Activated naive CD4-positive, alpha-beta T cell treated with anti-CD3 and anti-CD28 coated beads for 36 hours (primary cell): ENCODE results near the gene ZNHIT2. TPM values are rescaled to one million over a fixed set of nuclear protein-coding genes. Genes with fewer than 3 reads are reported as not detected.

Source experiments
- CTCF ChIA-PET: fragments of 350-600 bp; sonication (Branson Sonifier 250); formaldehyde crosslinking; loops from one replicate; lab custom pipeline; 2021; ENCODE audit warnings: antibody characterized with exemption; lab: Charles Lee
- DNase-seq: peaks from one replicate; pipeline ENCODE4 v3.0.0-alpha.2; 2020
- H3K27ac Mint-ChIP-seq: one replicate; pipeline ENCODE4 v1.8.0; 2021; ENCODE audit warnings: mild to moderate bottlenecking, mixed read lengths
- H3K27me3 Mint-ChIP-seq: one replicate; pipeline ENCODE4 v1.8.0; 2021; ENCODE audit warnings: low read depth, mixed read lengths
- H3K36me3 Mint-ChIP-seq: one replicate; pipeline ENCODE4 v1.8.0; 2021; ENCODE audit warnings: low read depth, mixed read lengths
- H3K4me1 Mint-ChIP-seq: one replicate; pipeline ENCODE4 v1.8.0; 2021; ENCODE audit warnings: low read depth, mixed read lengths
- H3K4me3 Mint-ChIP-seq: one replicate; pipeline ENCODE4 v1.8.0; 2021; ENCODE audit warnings: mild to moderate bottlenecking, moderate library complexity, mixed read lengths
- H3K9me3 Mint-ChIP-seq: one replicate; pipeline ENCODE4 v1.8.0; 2021; ENCODE audit warnings: mixed read lengths
- intact Hi-C: fragments of 100-400 bp; cut with micrococcal nuclease; formaldehyde crosslinking; loops from one replicate; pipeline ENCODE4 v1.15.1; 2023
- total RNA-seq, 2 experiments: library from RNA; stranded (reverse); gene quantifications; one replicate each; pipeline ENCODE4 v1.2.3, GENCODE V29; 2021

The ZNHIT2 gene
- total RNA-seq, 2 experiments from 2014 or later: 5.6 to 6.1 TPM

GRCh38 chr11:65115361-65116082 lies 2.0 kb downstream of the ZNHIT2 start:
- Mint-ChIP-seq H3K4me3 (peak overlapping the region; percentile 87), H3K36me3 (peaks cover 23% of the 10 kb centered on the region), H3K27ac (no peak overlapping the region), H3K4me1 (peaks cover 66% of the 10 kb centered on the region), H3K9me3 (no peaks in the 10 kb centered on the region), H3K27me3 (no peaks in the 10 kb centered on the region)
- no peak for DNase-seq
- intact Hi-C loops: loop anchor here (2.0 to 5.0 kb wide), 3 partner anchors 143 to 337 kb away; partner anchors contain the start of genes ATG2A, MAJIN and SF1
- CTCF ChIA-PET: interaction anchor here (0.7 to 2.7 kb wide), 5 partner anchors 20 to 324 kb away, joined by 3 to 14 read pairs (median 3); partner anchors contain the start of gene ARL2

- peaks cover 16% of the 10 kb centered on the region for H3K36me3 Mint-ChIP-seq
- intact Hi-C loops: loop anchor here (5.0 kb wide), 3 partner anchors 142 to 218 kb away; partner anchors contain the start of genes DPF2, MAJIN and POLA2
- DNase-seq: no peak
- H3K27ac Mint-ChIP-seq: no peak overlapping the region
- H3K9me3 Mint-ChIP-seq: no peaks in the 10 kb centered on the region
- peaks cover 64% of the 10 kb centered on the region for H3K4me1 Mint-ChIP-seq
- no peaks in the 10 kb centered on the region for H3K27me3 Mint-ChIP-seq
- CTCF ChIA-PET: interaction anchor here (0.5 to 0.7 kb wide), 3 partner anchors 65 to 597 kb away, joined by 3 read pairs; no protein-coding TSS in a partner anchor
- no peak overlapping the region for H3K4me3 Mint-ChIP-seq
Observed at GRCh38 chr11:65114538-65115171, 2.8 kb downstream of the ZNHIT2 start.

- H3K27ac Mint-ChIP-seq: no peak overlapping the region
- H3K4me1 Mint-ChIP-seq: peaks cover 62% of the 10 kb centered on the region
- intact Hi-C loops: loop anchor here (5.0 kb wide), 2 partner anchors 148 to 218 kb away; partner anchors contain the start of genes DPF2 and POLA2
- H3K27me3 Mint-ChIP-seq: no peaks in the 10 kb centered on the region
- H3K9me3 Mint-ChIP-seq: no peaks in the 10 kb centered on the region
- no peak overlapping the region for H3K4me3 Mint-ChIP-seq
- CTCF ChIA-PET: interaction anchor here (0.5 to 4.1 kb wide), 4 partner anchors 16 to 598 kb away, joined by 3 to 41 read pairs (median 4); partner anchors contain the start of genes SNX15 and VPS51
- H3K36me3 Mint-ChIP-seq: peaks cover 14% of the 10 kb centered on the region
- no peak for DNase-seq
Observed at GRCh38 chr11:65113839-65114238, 3.7 kb downstream of the ZNHIT2 start.

- H3K4me1 Mint-ChIP-seq: peaks cover 57% of the 10 kb centered on the region
- peak overlapping the region; percentile 80 for H3K4me3 Mint-ChIP-seq
- H3K27me3 Mint-ChIP-seq: no peaks in the 10 kb centered on the region
- CTCF ChIA-PET: interaction anchor here (0.6 to 4.1 kb wide), 6 partner anchors 8 to 265 kb away, joined by 3 to 41 read pairs (median 10); partner anchors contain the start of genes FAU, MRPL49, SNX15 and VPS51
- H3K36me3 Mint-ChIP-seq: peaks cover 9% of the 10 kb centered on the region
- H3K27ac Mint-ChIP-seq: peak overlapping the region; percentile 72
- no peaks in the 10 kb centered on the region for H3K9me3 Mint-ChIP-seq
- intact Hi-C loops: loop anchor here (5.0 kb wide), 2 partner anchors 149 to 219 kb away; partner anchors contain the start of genes DPF2 and POLA2
- no peak for DNase-seq
Observed at GRCh38 chr11:65113361-65113756, 4.1 kb downstream of the ZNHIT2 start.

- intact Hi-C loops: loop anchor here (5.0 kb wide), 2 partner anchors 150 to 220 kb away; partner anchors contain the start of genes DPF2 and POLA2
- H3K9me3 Mint-ChIP-seq: no peaks in the 10 kb centered on the region
- CTCF ChIA-PET: interaction anchor here (0.6 to 4.1 kb wide), 10 partner anchors 9 to 326 kb away, joined by 3 to 41 read pairs (median 4); partner anchors contain the start of genes ARL2, FAU, MRPL49 and SNX15
- peaks cover 51% of the 10 kb centered on the region for H3K4me1 Mint-ChIP-seq
- peak; percentile 78 for DNase-seq
- H3K36me3 Mint-ChIP-seq: peaks cover 6% of the 10 kb centered on the region
- peak overlapping the region; percentile 80 for H3K4me3 Mint-ChIP-seq
- no peaks in the 10 kb centered on the region for H3K27me3 Mint-ChIP-seq
- peak overlapping the region; percentile 72 for H3K27ac Mint-ChIP-seq
Observed at GRCh38 chr11:65112546-65113360, 4.7 kb downstream of the ZNHIT2 start.

GRCh38 chr11:65111744-65112545 lies 5.6 kb downstream of the ZNHIT2 start, which contains the start of gene TM7SF2:
TSS of gene TM7SF2 (plus strand) at chr11:65111872. CDS start at chr11:65112016, 144 bp downstream.
- DNase-seq: peak; percentile 96
- H3K36me3 Mint-ChIP-seq: peaks cover 6% of the 10 kb centered on the region
- CTCF ChIA-PET: interaction anchor here (0.6 to 4.1 kb wide), 16 partner anchors 9 to 325 kb away, joined by 3 to 41 read pairs (median 4); partner anchors contain the start of genes ARL2, CAPN1, FAU and MRPL49
- H3K9me3 Mint-ChIP-seq: no peaks in the 10 kb centered on the region
- peak within 1 kb of the TSS; percentile 80 for H3K4me3 Mint-ChIP-seq
- no peaks in the 10 kb centered on the region for H3K27me3 Mint-ChIP-seq
- peak within 1 kb of the TSS; percentile 72 for H3K27ac Mint-ChIP-seq
- intact Hi-C loops: loop anchor here (2.0 to 5.0 kb wide), 3 partner anchors 71 to 220 kb away; partner anchors contain the start of genes DPF2, POLA2 and SAC3D1
- peaks cover 51% of the 10 kb centered on the region for H3K4me1 Mint-ChIP-seq

GRCh38 chr11:65111159-65111743 lies 6.2 kb downstream of the ZNHIT2 start:
- peak overlapping the region; percentile 80 for H3K4me3 Mint-ChIP-seq
- H3K27ac Mint-ChIP-seq: no peak overlapping the region

GRCh38 chr11:65110354-65110861 lies 7.1 kb downstream of the ZNHIT2 start:
- H3K4me1 Mint-ChIP-seq: peaks cover 38% of the 10 kb centered on the region
- H3K27ac Mint-ChIP-seq: peak overlapping the region; percentile 46
- H3K4me3 Mint-ChIP-seq: peak overlapping the region; percentile 29
- peak; percentile 99 for DNase-seq
- intact Hi-C loops: loop anchor here (1.0 to 5.0 kb wide), 6 partner anchors 8 to 222 kb away; partner anchors contain the start of genes CAPN1, DPF2, POLA2 and SAC3D1
- CTCF ChIA-PET: interaction anchor here (0.5 to 4.1 kb wide), 27 partner anchors 8 to 264 kb away, joined by 3 to 41 read pairs (median 4); partner anchors contain the start of genes ARL2, CAPN1, CDC42EP2 and DPF2
- H3K27me3 Mint-ChIP-seq: no peaks in the 10 kb centered on the region
- H3K36me3 Mint-ChIP-seq: peaks cover under 1% of the 10 kb centered on the region
- no peaks in the 10 kb centered on the region for H3K9me3 Mint-ChIP-seq

More at GRCh38 chr11:65111159-65111743, 6.2 kb downstream of the ZNHIT2 start:
- H3K4me1 Mint-ChIP-seq: peaks cover 45% of the 10 kb centered on the region
- no peaks in the 10 kb centered on the region for H3K9me3 Mint-ChIP-seq
- H3K36me3 Mint-ChIP-seq: peaks cover 2% of the 10 kb centered on the region
- H3K27me3 Mint-ChIP-seq: no peaks in the 10 kb centered on the region
- intact Hi-C loops: loop anchor here (2.0 to 5.0 kb wide), 3 partner anchors 70 to 221 kb away; partner anchors contain the start of genes DPF2, POLA2 and SAC3D1
- CTCF ChIA-PET: interaction anchor here (0.6 to 4.1 kb wide), 24 partner anchors 8 to 325 kb away, joined by 3 to 41 read pairs (median 5); partner anchors contain the start of genes ARL2, CAPN1, CDC42EP2 and DPF2
- no peak for DNase-seq

- peaks cover 37% of the 10 kb centered on the region for H3K4me1 Mint-ChIP-seq
- peak overlapping the region; percentile 46 for H3K27ac Mint-ChIP-seq
- intact Hi-C loops: loop anchor here (1.0 to 5.0 kb wide), 6 partner anchors 9 to 223 kb away; partner anchors contain the start of genes CAPN1, DPF2, POLA2 and SAC3D1
- no peaks in the 10 kb centered on the region for H3K27me3 Mint-ChIP-seq
- H3K36me3 Mint-ChIP-seq: peaks cover 1% of the 10 kb centered on the region
- DNase-seq: no peak
- H3K4me3 Mint-ChIP-seq: no peak overlapping the region
- no peaks in the 10 kb centered on the region for H3K9me3 Mint-ChIP-seq
- CTCF ChIA-PET: interaction anchor here (0.5 to 4.1 kb wide), 18 partner anchors 7 to 263 kb away, joined by 3 to 41 read pairs (median 6); partner anchors contain the start of genes ARL2, CAPN1, DPF2 and FAU
Observed at GRCh38 chr11:65109231-65110198, 8.0 kb downstream of the ZNHIT2 start.
